ENCODE data around the gene DMPK.
"Not testable (repeated sequence)": the region's sequence is repeated elsewhere in the genome, so short reads cannot be mapped to it uniquely, and the experiment has no call there.

DMPK gene

DNA sequence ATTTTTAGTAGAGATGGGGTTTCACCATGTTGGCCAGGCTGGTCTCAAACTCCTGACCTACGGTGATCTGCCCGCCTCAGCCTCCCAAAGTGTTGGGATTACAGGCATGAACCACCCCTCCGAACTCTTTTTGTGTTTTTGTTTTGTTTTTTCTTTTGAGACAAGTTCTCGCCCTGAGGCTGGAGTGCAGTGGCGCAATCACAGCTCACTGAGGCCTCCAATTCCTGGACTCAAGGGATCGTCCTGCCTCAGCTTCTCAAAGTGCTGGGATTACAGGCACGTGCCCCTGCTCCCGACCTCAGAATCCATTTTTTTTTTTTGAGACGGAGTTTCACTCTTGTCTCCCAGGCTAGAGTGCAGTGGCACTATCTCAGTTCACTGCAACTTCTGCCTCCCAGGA is 24.6 kb downstream of the DMPK start:
- H3K27ac ChIP-seq, result no peak overlapping the region
- no peak for TF ChIP-seq ZFX (IDR thresholded peaks at IDR 0.05; ENCODE audit: borderline replicate concordance)
- TF ChIP-seq, protein P1, sequence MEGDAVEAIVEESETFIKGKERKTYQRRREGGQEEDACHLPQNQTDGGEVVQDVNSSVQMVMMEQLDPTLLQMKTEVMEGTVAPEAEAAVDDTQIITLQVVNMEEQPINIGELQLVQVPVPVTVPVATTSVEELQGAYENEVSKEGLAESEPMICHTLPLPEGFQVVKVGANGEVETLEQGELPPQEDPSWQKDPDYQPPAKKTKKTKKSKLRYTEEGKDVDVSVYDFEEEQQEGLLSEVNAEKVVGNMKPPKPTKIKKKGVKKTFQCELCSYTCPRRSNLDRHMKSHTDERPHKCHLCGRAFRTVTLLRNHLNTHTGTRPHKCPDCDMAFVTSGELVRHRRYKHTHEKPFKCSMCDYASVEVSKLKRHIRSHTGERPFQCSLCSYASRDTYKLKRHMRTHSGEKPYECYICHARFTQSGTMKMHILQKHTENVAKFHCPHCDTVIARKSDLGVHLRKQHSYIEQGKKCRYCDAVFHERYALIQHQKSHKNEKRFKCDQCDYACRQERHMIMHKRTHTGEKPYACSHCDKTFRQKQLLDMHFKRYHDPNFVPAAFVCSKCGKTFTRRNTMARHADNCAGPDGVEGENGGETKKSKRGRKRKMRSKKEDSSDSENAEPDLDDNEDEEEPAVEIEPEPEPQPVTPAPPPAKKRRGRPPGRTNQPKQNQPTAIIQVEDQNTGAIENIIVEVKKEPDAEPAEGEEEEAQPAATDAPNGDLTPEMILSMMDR (IDR thresholded peaks at IDR 0.05), result no peak

DNA sequence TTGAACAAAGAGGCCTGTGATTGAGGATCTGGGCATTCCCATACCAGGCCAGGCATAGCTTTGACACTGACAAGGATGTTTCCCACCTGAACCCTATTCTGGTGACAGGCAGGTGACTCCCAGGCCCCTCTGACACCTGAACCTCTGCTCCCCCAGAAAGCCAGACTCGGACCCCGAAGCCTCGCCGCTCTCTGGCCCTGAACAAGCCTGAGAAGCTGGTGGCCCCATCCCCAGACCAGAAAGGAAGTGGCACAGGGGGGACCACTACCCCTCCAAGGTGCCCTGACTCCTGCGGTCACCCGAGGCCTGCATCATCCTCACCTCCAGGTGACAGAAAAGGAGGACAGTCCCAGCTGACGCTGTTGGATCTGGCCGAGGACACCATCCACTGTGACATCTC is 28.0 kb downstream of the DMPK start:
- no peak overlapping the region for H3K27ac ChIP-seq
- TF ChIP-seq, protein P1 (IDR thresholded peaks at IDR 0.05), result no peak
- TF ChIP-seq ZFX (IDR thresholded peaks at IDR 0.05; ENCODE audit: borderline replicate concordance), result no peak

DNA sequence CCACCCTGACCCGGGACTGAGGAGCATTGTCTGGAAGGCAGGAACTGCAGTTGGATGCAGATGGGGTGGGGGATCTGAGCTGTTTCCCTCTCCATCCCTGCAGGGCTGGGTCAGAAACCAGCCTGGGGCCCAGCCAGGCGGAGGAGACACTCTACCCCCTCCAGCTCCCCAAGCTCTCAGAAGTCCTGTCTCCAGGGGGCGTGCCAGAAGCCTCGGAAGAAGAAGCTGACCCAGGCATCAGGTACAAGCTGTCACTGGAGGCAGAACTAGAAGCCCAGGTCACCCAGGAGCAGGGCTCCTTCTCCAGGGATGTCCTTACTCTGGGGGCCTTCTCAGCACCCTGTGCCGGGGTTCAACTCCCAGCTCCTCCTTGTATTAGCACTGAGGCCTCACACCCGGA is 28.7 kb downstream of the DMPK start:
- no peak for TF ChIP-seq ZFX (IDR thresholded peaks at IDR 0.05; ENCODE audit: borderline replicate concordance)
- TF ChIP-seq, protein P1 (IDR thresholded peaks at IDR 0.05), result no peak
- no peak overlapping the region for H3K27ac ChIP-seq

DNA sequence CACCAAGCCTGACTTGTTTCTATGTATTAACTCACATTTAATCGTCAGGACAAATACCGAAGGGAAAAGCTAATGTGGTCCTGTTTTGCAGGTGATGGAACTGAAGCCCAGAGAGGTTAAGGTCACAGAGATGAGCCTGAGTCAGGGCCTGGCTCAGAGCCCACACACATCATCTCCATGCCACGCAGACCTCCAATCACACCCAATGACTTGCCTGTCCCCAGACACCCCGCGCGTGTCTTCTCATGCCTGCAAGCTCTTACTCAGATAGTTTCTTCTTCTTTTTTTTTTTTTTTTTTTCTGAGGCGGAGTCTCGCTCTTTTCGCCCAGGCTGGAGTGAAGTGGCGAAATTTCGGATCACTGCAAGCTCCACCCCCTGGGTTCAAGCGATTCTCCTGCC is 29.7 kb downstream of the DMPK start:
- no peak overlapping the region for H3K27ac ChIP-seq
- TF ChIP-seq, protein P1 (IDR thresholded peaks at IDR 0.05), result no peak
- TF ChIP-seq ZFX (IDR thresholded peaks at IDR 0.05; ENCODE audit: borderline replicate concordance), result no peak

DNA sequence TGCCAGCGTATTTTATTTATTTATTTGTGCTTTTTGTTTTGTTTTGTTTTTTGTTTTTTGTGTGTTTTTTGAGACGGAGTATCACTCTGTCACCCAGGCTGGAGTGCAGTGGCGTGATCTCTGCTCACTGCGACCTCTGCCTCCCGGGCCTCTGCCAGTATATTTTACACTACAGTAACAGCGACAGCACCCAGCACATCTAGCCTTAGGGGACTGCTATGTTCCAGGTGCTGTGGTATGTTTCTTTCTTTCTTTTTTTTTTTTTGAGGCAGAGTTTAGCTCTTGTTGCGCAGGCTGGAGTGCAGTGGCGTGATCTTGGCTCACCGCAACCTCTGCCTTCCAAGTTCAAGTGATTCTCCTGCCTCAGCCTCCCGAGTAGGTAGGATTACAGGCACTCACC is 30.8 kb downstream of the DMPK start:
- H3K27ac ChIP-seq, result not testable (repeated sequence)

DNA sequence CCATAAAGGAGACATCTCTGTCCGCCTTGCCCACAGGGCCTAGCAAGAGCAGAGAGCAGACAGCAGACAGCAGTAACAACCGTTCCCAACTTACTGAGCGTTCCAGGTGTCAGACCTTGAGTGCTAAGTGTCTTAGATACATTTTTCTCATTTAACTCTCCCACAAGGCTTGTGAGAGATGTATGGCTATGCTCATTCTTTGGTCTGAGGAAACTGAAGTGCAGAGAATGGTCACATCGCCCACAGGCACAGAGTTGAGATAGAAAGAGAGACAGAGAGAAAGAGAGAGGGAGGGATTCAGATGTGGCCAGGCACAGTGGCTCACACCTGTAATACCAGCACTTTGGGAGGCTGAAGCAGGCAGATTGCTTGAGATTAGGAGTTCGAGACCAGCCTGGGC is 34.8 kb downstream of the DMPK start:
- H3K27ac ChIP-seq, result no peak overlapping the region
- TF ChIP-seq, protein P1 (IDR thresholded peaks at IDR 0.05), result no peak
- TF ChIP-seq ZFX (IDR thresholded peaks at IDR 0.05; ENCODE audit: borderline replicate concordance), result no peak

DNA sequence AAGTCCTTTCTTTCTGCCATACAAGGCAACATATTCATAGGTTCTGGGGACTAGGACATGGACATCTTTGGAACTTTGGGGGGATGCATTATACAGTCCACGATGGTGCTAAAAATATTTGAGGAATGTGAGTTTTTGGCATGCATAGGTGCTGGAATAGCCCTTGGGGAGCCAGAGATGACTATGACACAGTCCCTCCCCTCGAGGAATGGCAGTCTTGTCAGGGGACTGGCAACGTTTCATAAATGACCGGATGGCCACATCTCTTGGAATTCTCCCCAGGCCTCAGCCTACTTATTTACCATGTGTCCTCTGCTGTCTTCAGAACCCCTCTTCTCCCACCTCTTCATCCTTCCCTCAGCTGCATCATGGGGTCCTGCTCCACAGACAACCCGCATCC is 35.4 kb downstream of the DMPK start:
- H3K27ac ChIP-seq, result no peak overlapping the region
- TF ChIP-seq ZFX (IDR thresholded peaks at IDR 0.05; ENCODE audit: borderline replicate concordance), result no peak
- TF ChIP-seq, protein P1 (IDR thresholded peaks at IDR 0.05), result no peak

DNA sequence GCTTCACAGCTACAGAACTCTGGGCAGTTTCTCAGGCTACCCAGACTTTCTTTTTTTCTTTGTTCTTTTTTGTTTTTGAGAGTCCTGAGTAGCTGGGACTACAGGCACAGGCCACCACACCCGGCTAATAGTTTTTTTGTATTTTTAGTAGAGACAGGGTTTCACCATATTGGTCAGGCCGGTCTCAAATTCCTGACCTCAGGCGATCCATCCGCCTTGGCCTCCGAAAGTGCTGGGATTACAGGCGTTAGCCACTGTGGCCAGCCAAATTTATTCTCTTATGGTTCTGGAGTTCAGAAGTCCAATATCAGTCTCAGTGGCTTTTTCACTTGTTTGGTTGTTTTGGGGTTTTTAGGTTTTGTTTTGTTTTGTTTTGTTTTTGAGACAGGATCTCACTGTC is 36.7 kb downstream of the DMPK start:
- H3K27ac ChIP-seq, result no peak overlapping the region
- no peak for TF ChIP-seq ZFX (IDR thresholded peaks at IDR 0.05; ENCODE audit: borderline replicate concordance)
- TF ChIP-seq, protein P1 (IDR thresholded peaks at IDR 0.05), result no peak
